Nephron (organoid): Measurements from ENCODE around the gene SERF2.
"Not testable (repeated sequence)": the region's sequence is repeated elsewhere in the genome, so short reads cannot be mapped to it uniquely, and the experiment has no call there.

ENCODE experiments used
- H3K27ac Mint-ChIP-seq, 3 experiments: 2 replicates each; pipeline ENCODE4 v1.8.0; 2020; ENCODE audit warnings: mixed read lengths in 3 of 3, mild to moderate bottlenecking in 2 of 3, moderate library complexity in 1 of 3
- H3K27me3 Mint-ChIP-seq: 2 replicates; pipeline ENCODE4 v1.8.0; 2021; ENCODE audit warnings: low read depth, mild to moderate bottlenecking, moderate library complexity, mixed read lengths
- H3K36me3 Mint-ChIP-seq: 2 replicates; pipeline ENCODE4 v1.8.0; 2020; ENCODE audit warnings: low read depth, mixed read lengths
- H3K4me1 Mint-ChIP-seq: 2 replicates; pipeline ENCODE4 v1.8.0; 2020; ENCODE audit warnings: mixed read lengths
- H3K4me3 Mint-ChIP-seq, 3 experiments: 2 replicates each; pipeline ENCODE4 v1.8.0; 2020; ENCODE audit warnings: mild to moderate bottlenecking in 3 of 3, mixed read lengths in 3 of 3, moderate library complexity in 2 of 3
- H3K9me3 Mint-ChIP-seq: 2 replicates; pipeline ENCODE4 v1.8.0; 2020; ENCODE audit warnings: mixed read lengths
- CTCF ChIP-seq, 3 experiments: fragments of 200-600 bp; sonication (generic); IDR thresholded peaks; one replicate each; pipeline ENCODE4 v1.5.0; 2021; ENCODE audit warnings: antibody characterized with exemption in 3 of 3; ENCODE audit not compliant: unreplicated experiment in 3 of 3

The SERF2 gene

GRCh38 chr15:43795997-43796396 is 3.9 kb downstream of the SERF2 start:
- no peaks in the 10 kb centered on the region for H3K9me3 Mint-ChIP-seq
- peaks cover 56% of the 10 kb centered on the region for H3K4me1 Mint-ChIP-seq
- TF ChIP-seq CTCF (IDR thresholded peaks at IDR 0.05; ENCODE audit: unreplicated experiment in 3 of 3), result no peak
- H3K27ac Mint-ChIP-seq, result peak overlapping the region in 2 of 3 experiments; percentile 24 to 48
- H3K36me3 Mint-ChIP-seq, result peaks cover 65% of the 10 kb centered on the region
- peak overlapping the region; percentile 96 to 99 (median 99) for H3K4me3 Mint-ChIP-seq
- no peaks in the 10 kb centered on the region for H3K27me3 Mint-ChIP-seq

- H3K4me1 Mint-ChIP-seq, result peaks cover 62% of the 10 kb centered on the region
- H3K27me3 Mint-ChIP-seq, result no peaks in the 10 kb centered on the region
- H3K4me3 Mint-ChIP-seq, result peak overlapping the region in 2 of 3 experiments; percentile 96 to 99
- H3K27ac Mint-ChIP-seq, result peak overlapping the region; percentile 24 to 45 (median 27)
- peaks cover 71% of the 10 kb centered on the region for H3K36me3 Mint-ChIP-seq
- H3K9me3 Mint-ChIP-seq, result no peaks in the 10 kb centered on the region
- TF ChIP-seq CTCF (IDR thresholded peaks at IDR 0.05; ENCODE audit: unreplicated experiment in 3 of 3), result no peak
Measured at GRCh38 chr15:43796566-43796965, 4.4 kb downstream of the SERF2 start.

- TF ChIP-seq CTCF (IDR thresholded peaks at IDR 0.05; ENCODE audit: unreplicated experiment in 3 of 3), result no peak
- H3K4me3 Mint-ChIP-seq, result peak overlapping the region; percentile 99 to 100 (median 99)
- no peaks in the 10 kb centered on the region for H3K27me3 Mint-ChIP-seq
- peaks cover 64% of the 10 kb centered on the region for H3K36me3 Mint-ChIP-seq
- H3K27ac Mint-ChIP-seq, result peak overlapping the region; percentile 89 to 97 (median 96)
- H3K4me1 Mint-ChIP-seq, result peaks cover 54% of the 10 kb centered on the region
- no peaks in the 10 kb centered on the region for H3K9me3 Mint-ChIP-seq
Measured at GRCh38 chr15:43799209-43799944, 7.3 kb downstream of the SERF2 start.

GRCh38 chr15:43799945-43800285 is 7.8 kb downstream of the SERF2 start, which contains the start of gene SERINC4:
TSS of gene SERINC4 (minus strand) at chr15:43800220. CDS start at chr15:43799986, 234 bp downstream.
- Mint-ChIP-seq H3K27me3 (no peaks in the 10 kb centered on the region), H3K4me3 (peak within 1 kb of the TSS; percentile 99 to 100 (median 99)), H3K4me1 (peaks cover 49% of the 10 kb centered on the region), H3K27ac (peak within 1 kb of the TSS; percentile 96 to 98 (median 97)), H3K9me3 (no peaks in the 10 kb centered on the region), H3K36me3 (peaks cover 64% of the 10 kb centered on the region)
- TF ChIP-seq CTCF (IDR thresholded peaks at IDR 0.05; ENCODE audit: unreplicated experiment in 3 of 3), result no peak

- Mint-ChIP-seq H3K9me3 (no peaks in the 10 kb centered on the region), H3K27ac (peak within 1 kb of the TSS; percentile 96 to 98 (median 97)), H3K36me3 (peaks cover 64% of the 10 kb centered on the region), H3K27me3 (no peaks in the 10 kb centered on the region), H3K4me1 (peaks cover 43% of the 10 kb centered on the region), H3K4me3 (peak within 1 kb of the TSS; percentile 99 to 100 (median 99))
- no peak for TF ChIP-seq CTCF (IDR thresholded peaks at IDR 0.05; ENCODE audit: unreplicated experiment in 3 of 3)
Measured at GRCh38 chr15:43800286-43801141, 8.4 kb downstream of the SERF2 start, which contains the start of gene HYPK. TSS of gene HYPK (plus strand) at chr15:43800599. CDS start at chr15:43800623, 24 bp downstream.

GRCh38 chr15:43802676-43803075 is 10.6 kb downstream of the SERF2 start:
- H3K27ac Mint-ChIP-seq, H3K9me3 Mint-ChIP-seq, H3K27me3 Mint-ChIP-seq, H3K4me3 Mint-ChIP-seq: not testable (repeated sequence)
- peaks cover 68% of the 10 kb centered on the region for H3K36me3 Mint-ChIP-seq
- peaks cover 28% of the 10 kb centered on the region for H3K4me1 Mint-ChIP-seq
